ENCODE data around the gene IFNGR2.
A peak's percentile ranks its signal among the peaks of the same experiment; 100 is the strongest.
"Not testable (repeated sequence)": the region's sequence is repeated elsewhere in the genome, so short reads cannot be mapped to it uniquely, and the experiment has no call there.

Gene IFNGR2

GRCh38 chr21:33437140-33437539, 33.9 kb downstream of the IFNGR2 start:
- no peak for DNase-seq

GRCh38 chr21:33441489-33442477, 38.6 kb downstream of the IFNGR2 start:
- peak; percentile 42 for DNase-seq

GRCh38 chr21:33443194-33443593, 40.0 kb downstream of the IFNGR2 start:
- DNase-seq = no peak

GRCh38 chr21:33444499-33444898, 41.3 kb downstream of the IFNGR2 start:
- DNase-seq = no peak

GRCh38 chr21:33446620-33447019, 43.4 kb downstream of the IFNGR2 start:
- DNase-seq = not testable (repeated sequence)

- DNase-seq = no peak
These were observed 46.4 kb downstream of the IFNGR2 start for GRCh38 chr21:33449616-33450015.

- DNase-seq = no peak
These were observed 48.4 kb downstream of the IFNGR2 start for GRCh38 chr21:33451634-33452071.

GRCh38 chr21:33452362-33452761, 49.1 kb downstream of the IFNGR2 start:
- DNase-seq = no peak

- DNase-seq = no peak
These were observed 52.7 kb downstream of the IFNGR2 start for GRCh38 chr21:33455686-33456446.

- DNase-seq = no peak
These were observed 55.6 kb downstream of the IFNGR2 start for GRCh38 chr21:33458861-33459260.

- no peak for DNase-seq
These were observed 58.5 kb downstream of the IFNGR2 start for GRCh38 chr21:33461538-33462250.

- DNase-seq = not testable (repeated sequence)
These were observed 66.0 kb downstream of the IFNGR2 start for GRCh38 chr21:33469183-33469582.

GRCh38 chr21:33470701-33471100, 67.5 kb downstream of the IFNGR2 start:
- no peak for DNase-seq

GRCh38 chr21:33473344-33473743, 70.1 kb downstream of the IFNGR2 start:
- DNase-seq = no peak

GRCh38 chr21:33477066-33477465, 73.9 kb downstream of the IFNGR2 start:
- no peak for DNase-seq

- peak; percentile 6 for DNase-seq
These were observed 75.0 kb downstream of the IFNGR2 start for GRCh38 chr21:33478182-33478581.

- DNase-seq = no peak
These were observed 75.9 kb downstream of the IFNGR2 start for GRCh38 chr21:33478935-33479678.

- DNase-seq = peak; percentile 96
These were observed 76.7 kb downstream of the IFNGR2 start, which contains the start of gene TMEM50B for GRCh38 chr21:33479679-33480480. Gene TMEM50B (minus strand): TSS chr21:33479974. CDS start chr21:33468885, 11,089 bp downstream.

GRCh38 chr21:33480481-33481103, 77.4 kb downstream of the IFNGR2 start:
- no peak for DNase-seq

- no peak for DNase-seq
These were observed 78.2 kb downstream of the IFNGR2 start for GRCh38 chr21:33481314-33481943.

Data from right kidney (tissue), 1 donor.